Activated CD8-positive, alpha-beta memory T cell treated with anti-CD3 and anti-CD28 coated beads, Interleukin-2, amount 50 U/mL, for 1 hour (primary cell): Measurements from ENCODE around the gene BPIFB6.
"Not testable (repeated sequence)": the region's sequence is repeated elsewhere in the genome, so short reads cannot be mapped to it uniquely, and the experiment has no call there.

ENCODE experiments used
- DNase-seq: peaks from one replicate; pipeline ENCODE4 v3.0.0-alpha.2; 2020; ENCODE audit errors: extremely low read depth

The BPIFB6 gene

DNA sequence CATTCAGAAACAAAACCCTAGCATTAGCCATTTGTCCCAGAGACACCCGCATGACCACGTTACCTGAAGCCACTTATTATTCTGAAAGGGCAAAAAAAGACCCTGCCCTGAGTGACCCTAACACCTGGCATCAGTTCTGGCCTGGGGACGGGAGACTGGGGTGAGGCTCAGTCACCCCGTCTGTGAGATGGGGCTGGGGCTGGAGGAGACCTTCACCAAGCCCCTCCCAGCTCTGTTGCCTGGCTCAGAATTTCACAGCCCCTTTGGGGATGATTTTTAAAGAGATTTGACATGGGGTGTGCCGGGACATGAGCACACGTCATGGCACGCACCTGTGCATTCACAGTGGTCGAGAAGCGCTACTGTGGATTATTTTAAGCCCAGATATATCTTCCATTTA, 1.4 kb upstream of the BPIFB6 start:
- DNase-seq: no peak

DNA sequence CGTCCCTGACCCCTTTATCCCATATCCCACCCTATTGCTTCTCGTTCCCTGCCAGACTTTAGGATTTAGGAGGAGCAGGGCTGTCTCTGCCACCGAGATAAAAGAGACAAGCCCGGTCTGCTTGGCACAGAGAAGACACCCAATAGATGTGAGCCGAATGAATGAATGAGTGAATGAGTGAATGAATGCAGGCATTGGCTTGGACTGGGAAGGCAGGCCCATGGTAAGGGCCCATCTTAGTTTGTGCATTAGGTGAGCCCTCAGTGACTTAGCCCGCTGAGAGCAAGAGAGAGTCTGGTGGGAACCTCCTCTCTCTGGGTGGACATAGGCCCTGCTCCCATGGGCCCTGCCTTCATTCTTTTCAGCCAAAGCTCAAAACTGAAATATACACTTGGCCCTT, 879 bp upstream of the BPIFB6 start:
- DNase-seq: no peak

DNA sequence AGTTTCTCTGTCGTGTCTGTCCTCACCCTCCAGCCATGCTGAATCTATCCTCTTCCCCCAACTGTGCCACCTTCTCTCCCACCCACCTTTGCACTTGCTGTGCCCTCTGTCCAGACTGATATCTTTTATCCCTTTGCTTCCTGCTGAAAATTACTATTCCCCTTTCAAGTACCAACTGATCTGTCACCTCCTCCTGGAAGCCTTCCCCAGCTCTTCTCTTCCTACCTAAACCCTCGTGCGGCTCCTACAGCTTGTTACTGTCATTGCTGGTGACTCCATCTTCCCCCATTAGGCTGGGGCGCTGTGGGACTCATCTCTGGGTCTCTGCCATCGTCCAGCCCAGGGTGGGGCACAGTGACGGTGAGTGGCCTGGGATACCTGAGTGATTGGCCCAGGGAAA, 1.1 kb downstream of the BPIFB6 start:
- DNase-seq: no peak

DNA sequence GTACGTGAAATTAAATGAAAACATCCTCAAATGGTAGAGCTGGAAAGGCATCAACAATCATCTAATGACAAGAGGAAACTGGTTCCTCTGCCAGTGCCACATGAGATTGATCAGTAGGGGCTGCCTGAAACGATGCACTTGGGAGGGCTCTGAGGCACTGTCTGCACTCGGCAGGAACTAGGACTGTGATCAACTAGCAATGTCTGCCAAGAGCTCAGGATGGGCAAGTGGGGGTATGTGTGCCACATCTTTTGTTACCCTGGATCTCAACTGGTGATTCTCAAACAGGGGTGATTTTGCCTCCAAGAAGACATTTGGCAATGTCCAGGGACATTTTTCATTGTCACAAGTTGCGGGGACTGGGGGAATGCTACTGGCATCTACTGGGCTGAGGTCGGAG, 1.9 kb downstream of the BPIFB6 start:
- no peak for DNase-seq

DNA sequence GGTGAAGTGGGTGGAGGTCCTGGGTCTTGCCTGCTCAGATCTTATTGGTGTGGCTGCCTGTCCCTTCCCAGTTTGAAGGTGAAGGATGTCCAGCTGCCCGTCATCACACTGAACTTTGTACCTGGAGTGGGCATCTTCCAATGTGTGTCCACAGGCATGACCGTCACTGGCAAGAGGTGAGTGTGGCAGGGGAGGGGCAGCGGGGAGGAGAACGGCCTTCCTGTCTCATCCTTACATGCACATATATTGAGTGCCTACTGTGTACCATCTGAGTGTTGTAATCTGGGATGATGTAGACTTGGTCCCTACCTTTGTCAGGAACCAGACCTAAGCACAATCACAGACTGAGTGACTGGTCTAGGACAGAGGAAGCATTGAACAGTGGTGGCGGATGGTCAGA, 2.7 kb downstream of the BPIFB6 start:
- DNase-seq: no peak

DNA sequence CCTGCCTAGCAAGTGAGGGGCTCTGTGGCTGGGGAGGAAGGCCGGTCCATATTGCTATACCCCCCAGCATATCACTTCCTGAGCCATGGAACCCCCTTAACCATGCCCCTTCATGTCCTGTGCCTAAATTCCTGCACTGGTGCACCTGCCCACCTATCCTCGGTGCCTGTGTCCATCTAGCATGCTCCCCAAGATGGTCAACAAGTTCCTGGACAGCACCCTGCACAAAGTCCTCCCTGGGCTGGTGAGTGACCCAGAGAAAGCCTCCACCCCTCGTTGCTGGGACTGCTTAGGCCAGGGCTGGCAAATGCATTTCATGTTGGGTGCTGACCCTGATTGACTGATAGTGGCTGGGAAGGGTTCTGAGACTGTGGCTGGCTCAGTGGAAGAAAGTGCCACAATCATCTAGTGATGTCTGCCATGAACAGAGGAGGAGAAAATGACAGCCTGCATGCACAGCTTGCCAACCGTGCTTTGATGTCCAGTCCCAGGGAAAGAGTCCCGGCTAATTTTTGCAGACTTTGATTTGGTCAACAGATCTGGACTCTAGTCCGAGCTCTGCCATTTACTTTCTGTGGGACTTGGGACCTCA, 3.5 kb downstream of the BPIFB6 start:
- no peak for DNase-seq

DNA sequence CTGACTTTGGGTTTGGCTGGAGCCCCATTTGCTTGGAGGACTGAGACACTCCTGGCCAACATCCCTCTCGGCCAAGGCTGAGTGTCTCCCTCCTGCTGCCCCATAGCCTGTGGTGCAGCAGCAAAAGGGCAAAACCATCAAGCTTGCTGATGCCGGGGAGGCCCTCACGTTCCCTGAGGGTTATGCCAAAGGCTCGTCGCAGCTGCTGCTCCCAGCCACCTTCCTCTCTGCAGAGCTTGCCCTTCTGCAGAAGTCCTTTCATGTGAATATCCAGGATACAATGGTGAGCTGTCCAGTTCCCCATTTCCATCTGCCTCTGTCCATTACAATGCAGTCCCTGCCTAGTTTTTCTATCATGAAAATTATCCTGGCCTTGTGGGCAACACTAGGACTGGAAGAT, 6.0 kb downstream of the BPIFB6 start:
- no peak for DNase-seq

DNA sequence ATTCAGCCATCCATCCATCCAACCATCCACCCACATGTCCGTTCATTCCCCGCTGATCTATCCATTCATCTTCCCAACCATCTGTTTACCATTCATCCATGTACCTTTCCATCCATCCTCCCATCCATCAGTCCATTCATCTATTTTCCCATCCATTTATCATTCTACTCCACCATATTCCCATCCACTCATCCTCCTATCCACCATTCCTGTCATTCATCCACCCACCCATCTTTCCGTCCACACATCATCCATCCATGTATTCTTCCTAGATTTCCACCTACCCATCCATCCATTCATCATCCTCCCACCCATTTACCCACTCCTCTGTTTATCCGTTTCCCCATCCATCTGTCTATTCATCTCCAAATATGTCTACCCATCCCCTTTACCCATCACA, 6.8 kb downstream of the BPIFB6 start:
- no peak for DNase-seq

DNA sequence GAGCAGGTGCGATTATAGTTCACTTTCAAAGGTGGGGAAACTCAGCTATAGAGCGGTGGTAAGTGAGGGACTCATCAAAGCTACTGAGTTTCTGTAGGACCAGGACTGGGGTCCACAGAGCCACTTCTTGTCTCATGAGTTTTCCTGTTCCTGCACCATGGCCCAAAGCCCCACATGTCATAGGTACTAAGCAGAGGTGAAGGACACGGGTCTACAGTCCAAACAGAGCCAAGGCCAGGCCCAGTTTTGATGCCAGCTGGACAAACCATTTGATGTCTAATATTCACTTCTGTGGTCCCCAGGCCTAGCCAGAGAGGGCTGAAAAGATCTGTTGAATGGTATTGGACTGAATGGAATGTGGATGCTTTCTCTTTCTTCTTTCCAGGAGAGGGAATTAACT, 11.0 kb downstream of the BPIFB6 start:
- no peak for DNase-seq

DNA sequence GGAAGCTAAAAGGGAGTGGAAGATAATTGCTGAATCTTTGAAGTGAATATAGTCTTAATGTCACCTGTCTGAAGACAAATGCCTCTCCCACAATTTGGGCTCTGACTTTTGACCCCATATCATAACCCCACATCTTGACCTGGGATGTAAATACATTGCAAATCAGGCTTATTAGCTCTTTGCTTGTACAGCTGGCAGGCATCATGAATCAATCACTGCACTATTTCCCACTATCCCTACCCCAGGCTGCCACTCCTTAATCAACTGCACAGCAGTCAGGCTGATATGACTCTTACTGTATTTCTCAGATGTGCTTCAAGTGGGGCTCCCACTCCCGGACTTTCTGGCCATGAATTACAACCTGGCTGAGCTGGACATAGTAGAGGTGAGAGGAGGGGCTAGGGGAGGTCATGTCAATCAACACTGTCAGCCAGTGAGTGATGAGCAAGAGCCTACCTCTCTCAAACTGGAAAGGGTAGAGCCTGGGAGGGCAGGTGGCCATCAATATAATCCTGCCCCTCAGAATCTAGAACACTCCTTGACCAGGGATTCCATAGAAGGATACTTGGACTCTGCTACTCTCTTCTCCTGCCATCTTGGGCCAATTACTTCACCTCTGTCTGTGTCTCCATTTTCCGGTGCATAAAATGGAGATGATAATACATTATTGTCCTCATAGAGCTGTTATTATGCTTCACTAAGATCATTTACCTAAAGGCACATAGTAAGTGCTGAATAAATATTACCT, 11.7 kb downstream of the BPIFB6 start:
- DNase-seq: no peak

DNA sequence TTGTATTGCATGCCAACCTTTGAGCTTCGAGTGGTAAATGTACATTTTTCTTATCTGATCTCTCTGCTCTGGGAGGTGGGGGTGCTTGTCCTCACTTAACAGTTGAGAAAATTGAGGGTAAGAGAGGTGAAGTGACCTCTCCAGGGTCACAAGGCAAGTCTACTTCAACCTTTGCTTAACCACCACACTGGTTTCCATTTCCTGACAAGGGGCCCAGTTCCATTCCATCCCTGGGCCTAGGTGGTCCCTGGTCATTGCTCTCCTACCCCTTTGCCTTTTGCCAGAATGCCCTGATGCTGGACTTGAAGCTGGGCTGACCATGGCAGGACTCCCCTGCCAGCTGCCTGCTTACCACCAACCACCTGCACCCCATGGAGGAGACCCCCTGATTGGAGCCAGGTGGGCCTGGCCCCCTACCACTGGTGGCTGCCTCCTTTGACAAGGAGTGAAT, 12.3 kb downstream of the BPIFB6 start:
- no peak for DNase-seq

DNA sequence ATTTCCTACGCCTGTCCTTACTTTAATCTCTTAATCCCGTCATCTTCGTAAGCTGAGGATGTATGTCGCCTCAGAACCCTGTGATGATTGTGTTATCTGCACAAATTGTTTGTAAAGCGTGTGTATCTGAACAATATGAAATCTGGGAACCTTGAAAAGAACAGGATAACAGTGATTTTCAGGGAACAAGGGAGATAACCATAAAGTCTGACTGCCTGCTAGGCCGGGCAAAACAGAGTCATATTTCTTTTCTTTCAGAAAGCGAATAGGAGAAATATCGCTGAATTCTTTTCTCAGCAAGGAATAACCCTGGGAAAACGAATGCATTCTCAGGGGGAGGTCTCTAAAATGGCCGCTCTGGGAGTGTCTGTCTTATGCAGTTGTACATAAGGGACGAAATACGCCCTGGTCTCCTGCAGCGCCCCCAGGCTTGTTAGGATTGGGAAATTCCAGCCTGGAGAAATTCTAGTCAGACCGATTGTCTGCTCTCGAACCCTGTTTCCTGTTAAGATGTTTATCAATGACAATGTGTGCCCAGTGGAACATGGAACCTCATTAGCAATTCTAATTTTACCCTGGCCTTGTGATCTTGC, 13.8 kb downstream of the BPIFB6 start:
- not testable (repeated sequence) for DNase-seq

DNA sequence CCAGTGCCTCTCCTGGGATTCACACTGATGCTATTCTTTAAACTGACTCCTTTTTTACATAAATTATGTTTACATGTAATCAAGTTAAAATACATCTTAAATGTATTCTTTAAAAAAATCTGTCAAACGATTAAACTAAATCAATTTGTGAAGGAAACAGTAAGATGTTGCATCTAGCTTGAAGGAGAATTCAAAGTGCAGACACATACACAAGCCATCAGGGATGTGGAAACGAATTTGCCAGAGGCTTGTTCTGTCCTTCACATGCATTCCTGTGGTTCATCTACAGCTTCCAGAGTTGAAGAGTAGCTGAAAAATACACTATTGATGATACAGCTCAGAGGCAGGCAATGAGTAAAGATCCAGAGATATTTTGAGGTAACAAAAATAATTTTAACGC, 15.0 kb downstream of the BPIFB6 start:
- DNase-seq: no peak

DNA sequence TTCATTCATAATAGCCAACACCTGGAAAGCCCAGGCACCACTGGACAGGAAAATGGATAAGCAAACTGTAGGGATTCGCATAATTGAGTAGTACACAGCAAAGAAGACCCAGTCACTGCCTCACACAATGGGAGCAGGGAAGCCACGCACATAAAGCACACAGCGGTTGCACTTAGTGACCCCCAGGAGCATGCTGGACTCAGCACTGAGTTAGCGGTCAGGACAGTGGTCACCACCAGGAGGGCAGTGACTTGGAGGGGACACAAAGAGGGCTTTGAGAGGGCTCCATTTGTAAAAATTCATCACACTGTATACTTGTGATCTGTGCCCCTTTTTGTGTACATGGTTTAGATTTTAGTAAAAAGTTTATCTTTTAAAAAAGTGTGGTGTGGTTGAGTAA, 19.9 kb downstream of the BPIFB6 start:
- no peak for DNase-seq

DNA sequence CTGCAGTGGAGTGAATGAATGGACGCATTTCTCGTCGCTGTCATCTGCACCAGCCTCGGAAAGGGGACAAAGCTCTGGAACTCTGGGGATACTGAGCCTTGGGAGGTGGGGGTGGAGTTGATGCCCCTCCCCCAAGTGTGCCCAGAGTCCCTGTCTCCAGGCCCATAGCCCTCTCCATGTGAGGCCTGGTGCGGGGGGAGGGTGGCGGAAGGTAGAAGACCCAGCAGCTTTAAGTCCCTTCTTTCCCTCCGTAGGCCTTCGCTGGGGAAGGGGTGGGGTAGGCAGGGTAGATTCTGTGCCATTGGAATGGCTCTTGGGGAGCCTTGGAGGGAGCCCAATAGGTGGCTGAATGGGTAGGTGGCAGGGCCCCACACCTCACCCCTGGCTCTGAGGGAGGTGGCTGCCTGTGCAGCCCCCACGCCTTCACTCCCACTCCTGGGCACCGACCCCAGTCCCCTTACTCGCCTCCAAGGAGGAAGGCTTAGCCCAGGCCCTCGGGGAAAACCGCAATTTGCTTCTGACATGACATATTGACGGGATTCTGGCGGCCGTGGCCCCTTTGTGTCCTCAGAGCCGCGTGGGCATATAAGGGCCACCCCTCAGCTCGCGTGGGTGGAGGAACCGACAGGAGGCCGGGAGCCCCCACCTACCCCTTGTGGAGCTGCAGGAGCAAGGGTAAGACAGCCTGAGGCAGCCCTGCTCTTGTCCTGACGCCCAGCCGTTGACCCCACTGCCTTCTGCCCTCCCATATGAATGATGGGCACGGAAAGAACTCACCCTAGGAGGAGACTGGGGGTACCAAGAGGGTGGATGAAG, 22.1 kb downstream of the BPIFB6 start, which contains the start of gene BPIFB3:
Gene BPIFB3, plus strand, starts transcription at position 613 of the 816 bp plus-strand sequence. CDS start 1,533 bp downstream, outside the sequence.
- no peak for DNase-seq

DNA sequence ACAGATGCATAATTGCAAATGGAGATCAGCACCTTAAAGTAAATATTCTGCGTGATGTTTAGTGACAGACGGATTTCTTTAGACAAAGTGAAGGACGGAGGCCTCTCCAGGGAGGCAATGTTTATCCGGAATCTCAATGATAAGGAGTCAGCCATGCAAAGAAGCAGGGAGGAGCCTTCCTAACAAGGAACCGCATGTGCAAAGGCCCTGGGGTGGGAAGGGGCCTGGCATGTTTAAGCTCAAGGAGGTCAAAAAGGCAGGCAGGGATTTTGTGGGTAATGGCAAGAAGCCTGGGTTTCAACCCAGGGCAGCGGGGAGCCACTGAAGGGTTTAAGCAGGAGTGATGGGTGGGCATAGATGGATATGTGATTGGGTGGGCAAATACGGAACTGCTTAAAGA, 22.9 kb downstream of the BPIFB6 start:
- DNase-seq: no peak

DNA sequence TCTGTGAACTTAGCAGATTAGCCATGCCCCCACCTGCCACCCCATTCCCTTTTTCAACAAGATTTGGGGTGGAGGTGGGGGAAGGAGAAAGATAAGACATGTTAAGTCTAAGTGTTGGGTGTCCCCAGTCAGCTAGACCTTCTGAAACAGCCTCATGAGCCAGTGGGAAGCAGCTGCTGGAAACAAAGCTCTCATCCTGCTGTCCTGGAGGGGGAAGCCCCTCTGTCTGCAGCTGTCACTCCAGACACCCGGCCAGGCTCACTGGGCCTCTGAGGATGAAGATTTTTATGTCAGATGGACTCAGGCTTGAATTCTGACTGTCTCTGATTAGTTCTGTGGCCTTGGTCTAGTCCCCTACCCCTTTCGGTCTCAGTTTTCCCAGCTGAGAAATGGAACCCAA, 23.3 kb downstream of the BPIFB6 start:
- no peak for DNase-seq

DNA sequence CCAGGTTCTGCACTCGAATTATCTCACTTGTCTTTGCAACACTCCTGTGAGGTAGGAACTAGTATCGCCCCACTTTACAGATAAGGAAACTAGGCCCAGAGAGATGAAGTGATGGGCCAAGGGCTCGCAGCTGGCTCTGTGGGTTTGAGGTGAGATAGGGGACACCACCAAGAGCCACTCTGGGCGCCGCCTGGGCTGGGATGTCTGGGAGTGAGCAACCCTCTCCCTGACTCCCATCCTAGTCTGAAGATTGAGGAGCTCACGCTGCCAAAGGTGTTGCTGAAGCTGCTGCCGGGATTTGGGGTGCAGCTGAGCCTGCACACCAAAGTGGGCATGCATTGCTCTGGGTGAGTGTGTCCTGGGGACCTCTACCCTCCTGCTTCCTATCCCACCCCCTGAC, 27.7 kb downstream of the BPIFB6 start:
- no peak for DNase-seq

DNA sequence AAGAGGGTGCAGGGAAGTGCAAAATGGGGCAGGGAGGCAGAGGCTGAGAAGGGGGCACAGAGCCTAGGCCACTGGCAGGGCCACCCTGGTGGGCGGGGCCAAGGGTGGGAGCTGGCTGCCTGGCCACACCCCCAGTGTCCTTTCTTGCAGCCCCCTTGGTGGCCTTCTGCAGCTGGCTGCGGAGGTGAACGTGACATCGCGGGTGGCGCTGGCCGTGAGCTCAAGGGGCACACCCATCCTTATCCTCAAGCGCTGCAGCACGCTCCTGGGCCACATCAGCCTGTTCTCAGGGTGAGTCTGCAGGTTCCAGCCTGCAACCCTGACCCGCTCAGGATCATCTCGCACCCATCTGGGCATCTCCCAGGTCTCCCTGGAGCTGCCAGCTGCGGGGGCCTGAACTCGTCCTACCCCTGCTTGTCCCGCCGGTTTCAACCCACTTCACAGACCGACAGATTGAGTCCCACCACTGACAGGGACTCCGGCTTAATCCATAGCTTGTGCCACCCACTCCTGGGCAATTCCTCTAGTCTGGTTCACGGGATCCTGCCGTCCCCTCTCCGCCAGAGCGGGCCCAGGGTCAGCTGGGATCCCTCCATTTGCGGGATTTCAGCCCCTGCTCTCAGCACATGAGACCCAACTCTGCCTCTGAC, 28.4 kb downstream of the BPIFB6 start:
- no peak for DNase-seq

DNA sequence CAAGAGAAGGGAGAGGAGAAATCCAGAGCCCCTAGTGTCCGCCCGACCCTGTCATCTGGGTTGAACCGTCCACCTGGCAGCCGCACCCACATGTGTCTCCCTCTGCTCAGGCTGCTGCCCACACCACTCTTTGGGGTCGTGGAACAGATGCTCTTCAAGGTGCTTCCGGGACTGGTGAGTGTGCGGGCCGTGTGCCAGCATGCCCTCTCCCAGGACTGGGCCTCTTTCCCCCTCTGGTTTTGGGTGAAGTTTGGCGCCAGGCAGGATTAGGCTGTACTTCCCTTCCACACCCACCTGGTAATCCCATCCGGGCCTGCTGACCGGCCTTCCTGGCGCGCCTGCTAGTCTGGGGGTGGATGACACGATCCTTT, 30.2 kb downstream of the BPIFB6 start:
- no peak for DNase-seq

DNA sequence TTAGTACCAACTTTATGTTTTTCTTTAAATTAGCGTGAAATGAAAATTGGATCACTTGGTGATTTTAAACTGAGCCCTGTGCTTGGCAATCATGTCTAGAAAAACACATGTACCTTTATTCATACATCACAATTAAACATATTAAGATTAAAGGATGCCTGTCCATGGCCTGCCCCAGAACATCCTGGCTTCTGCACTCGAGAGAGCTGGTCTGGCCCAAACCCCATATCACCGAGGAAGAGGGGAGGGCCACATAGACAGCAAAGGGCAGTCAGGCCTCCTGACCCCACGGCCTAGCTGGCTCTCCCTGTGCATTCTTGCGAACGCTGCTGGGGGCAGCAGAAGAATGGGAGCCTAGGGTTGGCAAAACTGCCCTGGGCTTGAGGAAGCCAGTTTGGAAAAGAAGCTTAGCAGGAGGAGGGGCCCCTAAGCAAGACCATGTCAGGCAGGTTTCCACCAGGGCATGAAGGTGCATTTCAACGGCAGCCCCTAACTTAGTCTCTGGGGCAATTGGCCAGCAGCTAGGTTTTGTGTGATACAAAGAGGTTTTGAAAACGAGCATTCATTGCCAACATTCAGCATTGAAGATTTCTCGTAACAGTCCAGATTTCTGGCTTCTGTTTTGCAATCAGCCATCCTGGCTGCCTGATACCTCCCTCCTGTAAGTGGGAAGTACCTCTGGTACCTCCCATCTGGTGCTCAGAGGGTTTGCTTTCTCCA, 30.8 kb downstream of the BPIFB6 start:
- DNase-seq: no peak
